Measurements from ENCODE around the gene ALPK3. TPM values are rescaled to one million over a fixed set of nuclear protein-coding genes. Genes with fewer than 3 reads are reported as not detected.

ALPK3 gene
- total RNA-seq, 1 donor from 2014 or later = 181 TPM

- Histone ChIP-seq H3K27ac (replicated peaks) (no peak overlapping the region), H3K36me3 (peaks cover 14% of the 10 kb centered on the region), H3K27me3 (ENCODE audit: low read depth) (no peaks in the 10 kb centered on the region), H3K4me1 (peaks cover 46% of the 10 kb centered on the region), H3K9me3 (replicated peaks) (no peaks in the 10 kb centered on the region), H3K4me3 (no peak overlapping the region)
- no peak for DNase-seq
- TF ChIP-seq CTCF (IDR thresholded peaks at IDR 0.05; ENCODE audit: borderline replicate concordance) = no peak
- intact Hi-C loops (cut with micrococcal nuclease) = no loop called here
Measured at GRCh38 chr15:84775867-84776449, 41.2 kb upstream of the ALPK3 start.

GRCh38 chr15:84778194-84778593 is 39.0 kb upstream of the ALPK3 start:
- intact Hi-C loops (cut with micrococcal nuclease) = no loop called here
- Histone ChIP-seq H3K27me3 (ENCODE audit: low read depth) (no peaks in the 10 kb centered on the region), H3K9me3 (replicated peaks) (no peaks in the 10 kb centered on the region), H3K36me3 (peaks cover 23% of the 10 kb centered on the region), H3K4me3 (no peak overlapping the region), H3K4me1 (peaks cover 43% of the 10 kb centered on the region), H3K27ac (replicated peaks) (no peak overlapping the region)
- DNase-seq = no peak
- TF ChIP-seq CTCF (IDR thresholded peaks at IDR 0.05; ENCODE audit: borderline replicate concordance) = no peak

- no peak overlapping the region for H3K4me3 ChIP-seq
- H3K9me3 ChIP-seq (replicated peaks) = no peaks in the 10 kb centered on the region
- no peak overlapping the region for H3K27ac ChIP-seq (replicated peaks)
- peaks cover 54% of the 10 kb centered on the region for H3K4me1 ChIP-seq
- no peaks in the 10 kb centered on the region for H3K27me3 ChIP-seq (ENCODE audit: low read depth)
- DNase-seq = no peak
- H3K36me3 ChIP-seq = peaks cover 36% of the 10 kb centered on the region
- TF ChIP-seq CTCF (IDR thresholded peaks at IDR 0.05; ENCODE audit: borderline replicate concordance) = no peak
- intact Hi-C loops (cut with micrococcal nuclease) = no loop called here
Measured at GRCh38 chr15:84780492-84780891, 36.7 kb upstream of the ALPK3 start.

- H3K4me1 ChIP-seq = peaks cover 55% of the 10 kb centered on the region
- H3K27ac ChIP-seq (replicated peaks) = no peak overlapping the region
- H3K27me3 ChIP-seq (ENCODE audit: low read depth) = no peaks in the 10 kb centered on the region
- H3K9me3 ChIP-seq (replicated peaks) = no peaks in the 10 kb centered on the region
- intact Hi-C loops (cut with micrococcal nuclease) = no loop called here
- DNase-seq = no peak
- peaks cover 36% of the 10 kb centered on the region for H3K36me3 ChIP-seq
- TF ChIP-seq CTCF (IDR thresholded peaks at IDR 0.05; ENCODE audit: borderline replicate concordance) = no peak
- no peak overlapping the region for H3K4me3 ChIP-seq
Measured at GRCh38 chr15:84781495-84781894, 35.7 kb upstream of the ALPK3 start.

- no peaks in the 10 kb centered on the region for H3K9me3 ChIP-seq (replicated peaks)
- H3K4me3 ChIP-seq = no peak overlapping the region
- no peak for TF ChIP-seq CTCF (IDR thresholded peaks at IDR 0.05; ENCODE audit: borderline replicate concordance)
- peak overlapping the region; percentile 1 for H3K27ac ChIP-seq (replicated peaks)
- intact Hi-C loops (cut with micrococcal nuclease) = no loop called here
- DNase-seq = no peak
- peaks cover 36% of the 10 kb centered on the region for H3K36me3 ChIP-seq
- H3K4me1 ChIP-seq = peaks cover 61% of the 10 kb centered on the region
- H3K27me3 ChIP-seq (ENCODE audit: low read depth) = no peaks in the 10 kb centered on the region
Measured at GRCh38 chr15:84782346-84782745, 34.8 kb upstream of the ALPK3 start.
